Glutamatergic neuron (in vitro differentiated cells): ENCODE data around the gene SEC31B. TPM values are rescaled to one million over a fixed set of nuclear protein-coding genes. Genes with fewer than 3 reads are reported as not detected.

Experiments
- DNase-seq: peaks from one replicate; pipeline ENCODE4 v3.0.0; 2022
- H3K27ac Mint-ChIP-seq: one replicate; pipeline ENCODE4 v1.8.0; 2020; ENCODE audit warnings: mild to moderate bottlenecking, mixed read lengths, inconsistent platforms; ENCODE audit not compliant: unreplicated experiment
- H3K27me3 Mint-ChIP-seq: one replicate; pipeline ENCODE4 v1.8.0; 2020; ENCODE audit warnings: mild to moderate bottlenecking, moderate library complexity, mixed read lengths, inconsistent platforms; ENCODE audit not compliant: unreplicated experiment
- H3K36me3 Mint-ChIP-seq: one replicate; pipeline ENCODE4 v1.8.0; 2020; ENCODE audit warnings: mild to moderate bottlenecking, mixed read lengths, inconsistent platforms; ENCODE audit not compliant: unreplicated experiment
- H3K4me1 Mint-ChIP-seq: one replicate; pipeline ENCODE4 v1.8.0; 2020; ENCODE audit warnings: mild to moderate bottlenecking, low read depth, mixed read lengths, inconsistent platforms; ENCODE audit not compliant: unreplicated experiment
- H3K4me3 Mint-ChIP-seq: one replicate; pipeline ENCODE4 v1.8.0; 2020; ENCODE audit warnings: mild to moderate bottlenecking, mixed read lengths, inconsistent platforms; ENCODE audit not compliant: unreplicated experiment
- H3K9me3 Mint-ChIP-seq: one replicate; pipeline ENCODE4 v1.8.0; 2020; ENCODE audit warnings: mild to moderate bottlenecking, moderate library complexity, mixed read lengths, inconsistent platforms; ENCODE audit not compliant: unreplicated experiment
- total RNA-seq: library from RNA; stranded (reverse); fragmentation: NEBNext Ultra II Directional; extraction: Animal tissue kit (Norgen Biotek cat#: 25700); gene quantifications from one replicate; pipeline ENCODE4 v1.2.1, GENCODE V29; 2021; ENCODE audit not compliant: unreplicated experiment
- TF ChIP-seq, protein P1 (sequence below): fragments of 200-600 bp; sonication (generic); IDR thresholded peaks from one replicate; pipeline ENCODE4 v1.5.0; 2021; ENCODE audit not compliant: partially characterized antibody, unreplicated experiment

SEC31B gene
- total RNA-seq, 1 donor from 2014 or later, result 22.3 TPM

GRCh38 chr10:100506596-100507356 lies 12.9 kb downstream of the SEC31B start:
- Mint-ChIP-seq H3K36me3 (peaks cover 2% of the 10 kb centered on the region), H3K4me3 (no peak overlapping the region), H3K4me1 (peaks cover 5% of the 10 kb centered on the region), H3K9me3 (no peaks in the 10 kb centered on the region), H3K27ac (no peak overlapping the region), H3K27me3 (peaks cover 2% of the 10 kb centered on the region)
- no peak for DNase-seq
- TF ChIP-seq, protein P1, sequence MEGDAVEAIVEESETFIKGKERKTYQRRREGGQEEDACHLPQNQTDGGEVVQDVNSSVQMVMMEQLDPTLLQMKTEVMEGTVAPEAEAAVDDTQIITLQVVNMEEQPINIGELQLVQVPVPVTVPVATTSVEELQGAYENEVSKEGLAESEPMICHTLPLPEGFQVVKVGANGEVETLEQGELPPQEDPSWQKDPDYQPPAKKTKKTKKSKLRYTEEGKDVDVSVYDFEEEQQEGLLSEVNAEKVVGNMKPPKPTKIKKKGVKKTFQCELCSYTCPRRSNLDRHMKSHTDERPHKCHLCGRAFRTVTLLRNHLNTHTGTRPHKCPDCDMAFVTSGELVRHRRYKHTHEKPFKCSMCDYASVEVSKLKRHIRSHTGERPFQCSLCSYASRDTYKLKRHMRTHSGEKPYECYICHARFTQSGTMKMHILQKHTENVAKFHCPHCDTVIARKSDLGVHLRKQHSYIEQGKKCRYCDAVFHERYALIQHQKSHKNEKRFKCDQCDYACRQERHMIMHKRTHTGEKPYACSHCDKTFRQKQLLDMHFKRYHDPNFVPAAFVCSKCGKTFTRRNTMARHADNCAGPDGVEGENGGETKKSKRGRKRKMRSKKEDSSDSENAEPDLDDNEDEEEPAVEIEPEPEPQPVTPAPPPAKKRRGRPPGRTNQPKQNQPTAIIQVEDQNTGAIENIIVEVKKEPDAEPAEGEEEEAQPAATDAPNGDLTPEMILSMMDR, result no peak

GRCh38 chr10:100505164-100505563 lies 14.5 kb downstream of the SEC31B start:
- Mint-ChIP-seq H3K4me3 (no peak overlapping the region), H3K9me3 (peaks cover 2% of the 10 kb centered on the region), H3K4me1 (peaks cover 5% of the 10 kb centered on the region), H3K27ac (no peak overlapping the region), H3K27me3 (peaks cover 2% of the 10 kb centered on the region), H3K36me3 (peaks cover 8% of the 10 kb centered on the region)
- DNase-seq, result no peak
- TF ChIP-seq, protein P1, result no peak

DNA sequence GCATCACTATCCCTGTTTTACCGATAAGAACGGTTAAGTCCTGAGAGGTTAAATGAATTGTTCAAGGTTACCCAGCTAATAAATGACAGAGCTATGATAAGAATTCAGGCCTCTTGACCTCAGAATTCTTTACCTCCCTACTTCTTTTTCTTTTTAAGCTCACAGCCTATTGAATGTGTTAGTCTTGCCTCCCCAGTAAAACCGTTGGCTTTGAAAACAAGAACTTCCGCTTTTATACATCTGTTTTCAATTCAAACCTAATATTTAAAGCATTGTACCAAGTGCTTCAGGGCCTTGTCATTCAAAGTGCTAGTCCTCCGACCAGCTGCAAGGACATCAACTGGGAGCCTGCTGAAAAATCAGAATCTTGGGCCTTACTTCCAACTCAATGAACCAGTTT lies 15.6 kb downstream of the SEC31B start:
- no peak overlapping the region for H3K4me3 Mint-ChIP-seq
- H3K9me3 Mint-ChIP-seq, result peaks cover 2% of the 10 kb centered on the region
- TF ChIP-seq, protein P1, result no peak
- peaks cover 8% of the 10 kb centered on the region for H3K36me3 Mint-ChIP-seq
- no peak overlapping the region for H3K27ac Mint-ChIP-seq
- H3K4me1 Mint-ChIP-seq, result peaks cover 5% of the 10 kb centered on the region
- H3K27me3 Mint-ChIP-seq, result peaks cover 2% of the 10 kb centered on the region
- no peak for DNase-seq

DNA sequence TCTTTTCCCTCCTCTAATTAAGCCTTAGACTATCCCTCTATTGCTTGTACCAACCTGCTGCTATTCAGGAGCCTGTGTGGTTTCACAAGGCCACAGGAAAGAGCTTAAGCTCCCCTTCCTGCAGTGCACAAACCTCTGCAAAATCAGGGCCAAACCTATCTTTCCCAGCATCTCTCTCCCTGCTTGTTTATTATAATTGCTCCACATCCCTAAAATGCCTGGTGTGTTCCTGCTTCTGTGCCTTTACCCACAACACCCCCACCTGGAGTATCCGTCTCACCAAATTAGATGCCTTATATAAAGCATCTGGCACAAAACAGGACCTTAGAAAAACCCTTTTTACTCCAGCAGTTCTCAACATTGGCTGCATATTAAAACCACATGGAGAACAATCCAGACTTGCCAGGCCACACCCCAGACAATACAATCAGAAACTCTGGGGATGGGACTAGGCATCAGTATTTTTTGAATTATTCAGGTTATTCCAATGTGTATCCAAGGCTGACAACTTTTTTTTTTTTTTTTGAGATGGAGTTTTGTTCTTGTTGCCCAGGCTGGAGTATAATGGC lies 16.7 kb downstream of the SEC31B start:
- Mint-ChIP-seq H3K4me1 (peaks cover 5% of the 10 kb centered on the region), H3K9me3 (peaks cover 2% of the 10 kb centered on the region), H3K36me3 (peaks cover 8% of the 10 kb centered on the region), H3K27ac (no peak overlapping the region), H3K27me3 (peaks cover 2% of the 10 kb centered on the region), H3K4me3 (no peak overlapping the region)
- TF ChIP-seq, protein P1, result no peak
- DNase-seq, result no peak

GRCh38 chr10:100501423-100501822 lies 18.2 kb downstream of the SEC31B start:
- TF ChIP-seq, protein P1, result no peak
- no peak overlapping the region for H3K4me3 Mint-ChIP-seq
- H3K36me3 Mint-ChIP-seq, result peaks cover 12% of the 10 kb centered on the region
- H3K4me1 Mint-ChIP-seq, result peaks cover 5% of the 10 kb centered on the region
- H3K27me3 Mint-ChIP-seq, result peaks cover 6% of the 10 kb centered on the region
- no peak for DNase-seq
- peaks cover 2% of the 10 kb centered on the region for H3K9me3 Mint-ChIP-seq
- no peak overlapping the region for H3K27ac Mint-ChIP-seq
